Lower leg skin (tissue), 3 donors: Measurements from ENCODE around the gene ATP5MK.

Source experiments
- CTCF ChIP-seq, 3 donors: fragments of 450-650 bp; IDR thresholded peaks; one replicate each; pipeline ENCODE4 v1.5.1; 2016; ENCODE audit warnings: antibody characterized with exemption in 3 of 3, mild to moderate bottlenecking in 3 of 3, moderate library complexity in 2 of 3
- POLR2A ChIP-seq, 2 donors: fragments of 450-650 bp; IDR thresholded peaks; one replicate each; pipeline ENCODE4 v1.6.1; 2016 to 2017; ENCODE audit warnings: antibody characterized with exemption in 2 of 2, mild to moderate bottlenecking in 1 of 2, moderate library complexity in 1 of 2

GRCh38 chr10:103374263-103374662 lies 22.0 kb downstream of the ATP5MK start:
- TF ChIP-seq CTCF (IDR thresholded peaks at IDR 0.05) (no peak), POLR2A (IDR thresholded peaks at IDR 0.05) (no peak)
